ENCODE data around the gene LRRC4C.

Gene LRRC4C

GRCh38 chr11:40139066-40139465 is 1320.4 kb downstream of the LRRC4C start:
- DNase-seq = peak; percentile 90

- DNase-seq = peak; percentile 74
These were observed 1324.5 kb downstream of the LRRC4C start for GRCh38 chr11:40134820-40135570.

GRCh38 chr11:40133498-40133897 is 1326.0 kb downstream of the LRRC4C start:
- DNase-seq = peak; percentile 40

- peak; percentile 71 for DNase-seq
These were observed 1326.5 kb downstream of the LRRC4C start for GRCh38 chr11:40132912-40133311.

- peak; percentile 89 for DNase-seq
These were observed 1329.0 kb downstream of the LRRC4C start for GRCh38 chr11:40130427-40130826.

GRCh38 chr11:40129266-40129665 is 1330.2 kb downstream of the LRRC4C start:
- DNase-seq = peak; percentile 72

- DNase-seq = peak; percentile 44
These were observed 1334.4 kb downstream of the LRRC4C start for GRCh38 chr11:40125054-40125453.

GRCh38 chr11:40119661-40120060 is 1339.8 kb downstream of the LRRC4C start:
- DNase-seq = peak; percentile 16

GRCh38 chr11:40118780-40119179 is 1340.7 kb downstream of the LRRC4C start:
- peak; percentile 83 for DNase-seq

GRCh38 chr11:40118026-40118425 is 1341.4 kb downstream of the LRRC4C start:
- DNase-seq = no peak

GRCh38 chr11:40104941-40105550 is 1354.4 kb downstream of the LRRC4C start:
- DNase-seq = peak; percentile 94

- no peak for DNase-seq
These were observed 1358.7 kb downstream of the LRRC4C start for GRCh38 chr11:40100781-40101180.

- DNase-seq = peak; percentile 18
These were observed 1359.3 kb downstream of the LRRC4C start for GRCh38 chr11:40100162-40100553.

- DNase-seq = no peak
These were observed 1359.9 kb downstream of the LRRC4C start for GRCh38 chr11:40099426-40100161.

- DNase-seq = no peak
These were observed 1364.0 kb downstream of the LRRC4C start for GRCh38 chr11:40095446-40095845.

- peak; percentile 10 for DNase-seq
These were observed 1364.5 kb downstream of the LRRC4C start for GRCh38 chr11:40094954-40095353.

- DNase-seq = no peak
These were observed 1379.0 kb downstream of the LRRC4C start for GRCh38 chr11:40080434-40080833.

Data from NCI-H69 (cell line).